Activated T-cell treated with anti-CD3 and anti-CD28 coated beads for 1 hour (primary cell): ENCODE measurements around the gene PRAME.
"Not testable (repeated sequence)": the region's sequence is repeated elsewhere in the genome, so short reads cannot be mapped to it uniquely, and the experiment has no call there.

ENCODE experiments used
- DNase-seq: peaks from one replicate; pipeline ENCODE4 v3.0.0-alpha.2; 2020; ENCODE audit warnings: low read depth

PRAME gene, protein sequence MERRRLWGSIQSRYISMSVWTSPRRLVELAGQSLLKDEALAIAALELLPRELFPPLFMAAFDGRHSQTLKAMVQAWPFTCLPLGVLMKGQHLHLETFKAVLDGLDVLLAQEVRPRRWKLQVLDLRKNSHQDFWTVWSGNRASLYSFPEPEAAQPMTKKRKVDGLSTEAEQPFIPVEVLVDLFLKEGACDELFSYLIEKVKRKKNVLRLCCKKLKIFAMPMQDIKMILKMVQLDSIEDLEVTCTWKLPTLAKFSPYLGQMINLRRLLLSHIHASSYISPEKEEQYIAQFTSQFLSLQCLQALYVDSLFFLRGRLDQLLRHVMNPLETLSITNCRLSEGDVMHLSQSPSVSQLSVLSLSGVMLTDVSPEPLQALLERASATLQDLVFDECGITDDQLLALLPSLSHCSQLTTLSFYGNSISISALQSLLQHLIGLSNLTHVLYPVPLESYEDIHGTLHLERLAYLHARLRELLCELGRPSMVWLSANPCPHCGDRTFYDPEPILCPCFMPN

DNA sequence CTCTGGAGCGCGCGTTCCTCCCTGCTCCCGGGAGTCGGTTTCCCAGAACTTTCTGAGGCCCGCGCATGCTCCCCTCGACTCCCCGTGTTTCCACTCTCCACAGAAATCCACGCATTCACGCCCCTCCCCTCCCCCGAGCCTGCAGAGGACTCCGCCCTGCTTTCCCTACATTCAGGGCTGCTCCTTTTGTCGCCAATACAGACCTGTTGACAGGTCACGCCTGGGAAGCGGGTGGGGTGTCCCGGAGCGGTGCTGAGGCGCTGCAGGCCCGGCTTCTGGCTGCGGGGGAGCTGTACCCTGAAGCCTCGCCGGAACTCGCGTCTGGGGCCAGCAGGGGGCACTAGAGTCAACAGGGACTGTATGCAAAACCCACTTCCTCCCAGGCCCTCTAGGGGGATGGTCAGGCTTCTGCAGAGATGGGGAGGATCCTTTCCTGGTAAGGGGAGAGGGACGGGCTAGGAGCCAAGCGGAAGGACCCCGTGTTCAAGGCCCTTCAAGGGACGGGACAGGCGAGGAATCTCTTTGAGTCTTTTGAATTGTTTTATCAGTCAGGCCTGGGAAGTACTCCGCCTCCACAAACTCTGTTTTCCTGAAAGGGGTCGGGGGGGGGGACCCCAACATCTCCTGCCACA lies at the start of gene PRAME:
Gene PRAME (minus strand): TSS at position 294 of the 632 bp plus-strand sequence. CDS start 2,433 bp downstream, outside the sequence.
- peak; percentile 55 for DNase-seq

DNA sequence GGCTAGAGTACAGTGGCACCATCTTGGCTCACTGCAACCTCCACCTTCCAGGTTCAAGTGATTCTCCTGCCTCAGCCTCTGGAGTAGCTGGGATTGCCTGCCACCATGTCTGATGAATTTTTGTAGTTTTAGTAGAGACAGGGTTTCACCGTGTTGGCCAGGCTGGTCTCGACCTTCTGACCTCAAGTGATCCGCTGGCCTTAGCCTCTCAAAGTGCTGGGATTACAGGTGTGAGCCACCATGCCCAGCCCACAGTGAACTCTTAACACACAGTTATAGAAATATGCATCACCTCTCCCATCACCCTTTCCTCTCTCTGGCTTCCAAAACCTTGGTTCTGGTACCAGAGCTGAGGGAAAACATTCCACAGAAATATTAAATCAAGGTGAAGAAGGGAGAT lies 49.0 kb upstream of the PRAME start:
- not testable (repeated sequence) for DNase-seq

DNA sequence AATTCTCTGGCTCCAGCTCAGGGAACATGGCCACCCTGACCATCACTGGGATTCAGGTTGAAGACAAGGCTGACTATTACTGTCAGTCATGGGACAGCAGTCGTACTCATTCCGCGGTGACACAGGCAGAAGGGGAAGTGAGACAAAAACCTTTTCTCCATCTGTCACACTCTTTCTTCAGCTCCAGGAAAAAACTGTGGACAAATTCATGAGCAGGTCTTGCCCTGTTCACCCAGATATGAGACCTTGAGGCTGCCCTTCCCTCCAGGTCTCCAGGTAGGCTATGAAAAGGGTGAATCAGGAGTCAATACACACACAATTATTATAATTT lies 46.0 kb upstream of the PRAME start:
- DNase-seq, result no peak

DNA sequence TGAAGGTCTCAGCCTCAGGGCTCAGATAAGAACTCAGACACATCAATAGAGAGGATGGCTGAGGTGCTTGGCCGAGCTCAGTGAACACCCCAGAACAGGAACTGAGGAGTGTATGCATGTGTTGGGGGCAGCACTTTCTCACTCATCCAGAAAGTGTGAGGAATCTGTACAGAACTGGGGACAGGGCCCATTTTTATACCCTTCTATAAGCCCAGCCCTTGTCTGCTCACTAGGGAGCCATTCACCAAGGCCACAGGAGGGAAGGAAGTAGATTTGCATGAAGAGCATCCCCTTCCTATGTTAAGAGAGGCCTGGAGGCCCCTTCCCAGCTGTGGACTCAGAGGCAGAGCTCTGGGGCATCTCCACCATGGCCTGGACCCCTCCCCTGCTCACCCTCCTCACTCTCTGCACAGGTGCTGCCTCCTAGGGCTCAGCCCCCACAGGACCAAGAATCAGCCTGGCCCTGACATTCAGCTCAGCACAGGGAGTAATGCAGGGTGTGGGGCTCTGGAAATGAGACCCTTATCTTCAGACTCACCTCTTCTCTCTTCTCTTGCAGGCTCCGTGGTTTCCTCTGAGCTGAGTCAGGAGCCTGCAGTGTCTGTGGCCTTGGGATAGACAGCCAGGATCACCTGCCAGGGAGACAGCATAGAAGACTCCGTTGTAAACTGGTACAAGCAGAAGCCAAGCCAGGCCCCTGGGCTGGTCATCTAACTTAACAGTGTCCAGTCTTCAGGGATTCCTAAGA lies 45.4 kb upstream of the PRAME start:
- no peak for DNase-seq

DNA sequence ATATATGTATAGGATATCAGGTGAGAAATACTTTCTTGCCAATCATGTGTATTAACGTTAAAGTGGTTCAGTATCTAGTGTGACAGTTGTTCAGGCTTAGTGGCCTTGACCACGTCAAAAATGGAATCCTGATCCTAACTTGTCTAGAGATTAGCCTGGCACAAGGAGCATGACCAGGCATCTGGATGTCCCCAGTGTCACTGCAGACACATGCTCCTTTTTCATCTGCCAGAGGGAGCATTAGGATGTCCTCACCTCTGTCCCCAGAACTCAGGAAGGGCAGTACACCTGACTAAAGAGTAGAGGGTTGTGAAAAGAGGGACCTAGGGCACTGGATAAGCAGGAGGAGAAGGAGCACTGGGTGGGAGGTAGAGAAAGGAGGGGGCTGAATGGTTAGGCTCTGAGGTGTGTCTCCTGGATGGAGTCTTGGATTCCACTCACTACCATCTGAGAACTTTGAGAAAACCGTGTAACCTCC lies 44.4 kb upstream of the PRAME start:
- no peak for DNase-seq

DNA sequence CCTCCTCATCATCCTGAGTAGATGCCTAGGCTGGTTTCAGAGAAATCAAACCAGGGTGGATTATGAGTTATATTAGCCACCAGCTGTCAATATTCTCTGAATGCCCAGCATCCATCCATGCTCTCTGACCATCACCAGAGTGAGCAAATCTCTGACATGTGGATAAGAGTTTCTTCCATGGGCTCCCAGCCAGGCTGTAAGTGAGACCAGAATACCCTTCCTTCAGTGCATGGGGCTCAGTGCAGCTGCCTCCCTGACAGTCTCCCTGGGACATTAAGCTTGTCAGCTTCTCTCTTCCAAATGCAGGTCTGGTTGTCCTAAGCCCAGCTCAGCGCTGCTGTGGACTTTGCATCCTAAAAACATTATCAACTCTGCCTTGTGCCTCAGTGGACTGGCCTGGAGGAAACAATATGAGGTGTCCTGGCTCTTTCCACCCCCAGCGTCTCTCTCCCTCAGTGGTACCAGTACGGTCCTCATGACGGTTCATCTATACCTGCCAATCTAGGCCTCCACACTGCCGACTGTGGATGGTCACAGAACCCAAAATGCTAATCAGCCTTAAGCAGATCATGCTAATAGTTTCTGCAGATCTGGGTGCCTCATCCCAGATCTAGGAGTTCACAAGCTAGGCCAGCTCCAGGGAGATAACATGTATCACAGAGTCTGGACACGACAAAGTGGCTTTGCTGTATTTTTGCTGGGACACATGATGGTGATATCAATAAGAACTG lies 41.6 kb upstream of the PRAME start:
- DNase-seq, result no peak

DNA sequence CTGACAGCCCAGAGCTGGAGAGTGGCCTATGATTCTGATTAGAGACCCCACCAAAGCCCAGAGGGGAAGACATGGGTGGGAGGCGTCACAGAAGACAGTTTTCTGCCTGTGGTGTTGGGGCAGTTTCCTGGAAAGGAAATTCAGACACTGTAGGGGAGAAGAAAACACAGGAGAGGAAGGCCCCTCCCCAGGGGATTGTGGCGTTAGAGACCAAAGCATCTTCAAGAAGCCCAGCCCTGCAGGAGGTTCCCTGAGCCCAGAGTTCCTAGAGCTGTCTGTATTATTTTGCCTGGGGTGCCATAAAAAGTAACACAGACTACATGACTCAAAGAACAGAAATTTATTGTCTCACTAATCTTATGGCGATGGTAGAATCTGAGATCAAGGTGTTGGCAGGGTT lies 40.2 kb upstream of the PRAME start:
- DNase-seq, result no peak

DNA sequence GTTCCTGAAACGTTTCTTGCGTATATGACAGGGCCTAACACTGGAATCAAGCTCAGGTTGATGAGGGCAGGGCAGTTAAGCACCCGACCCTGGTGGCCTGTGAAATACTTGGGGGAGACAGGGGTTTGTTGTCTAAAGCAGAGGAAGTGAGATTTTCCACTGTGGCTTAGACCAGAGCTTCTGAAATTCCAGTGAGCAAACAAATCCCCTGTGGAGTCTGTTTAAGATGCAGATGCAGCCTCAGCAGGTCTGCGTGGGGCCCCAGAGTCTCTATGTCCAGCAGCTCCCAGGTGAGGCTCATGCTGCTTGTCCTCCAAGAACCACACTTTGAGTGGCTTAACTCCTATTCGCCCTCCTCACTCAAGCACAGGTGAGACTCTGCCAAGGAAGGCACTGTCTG lies 39.1 kb upstream of the PRAME start:
- no peak for DNase-seq

DNA sequence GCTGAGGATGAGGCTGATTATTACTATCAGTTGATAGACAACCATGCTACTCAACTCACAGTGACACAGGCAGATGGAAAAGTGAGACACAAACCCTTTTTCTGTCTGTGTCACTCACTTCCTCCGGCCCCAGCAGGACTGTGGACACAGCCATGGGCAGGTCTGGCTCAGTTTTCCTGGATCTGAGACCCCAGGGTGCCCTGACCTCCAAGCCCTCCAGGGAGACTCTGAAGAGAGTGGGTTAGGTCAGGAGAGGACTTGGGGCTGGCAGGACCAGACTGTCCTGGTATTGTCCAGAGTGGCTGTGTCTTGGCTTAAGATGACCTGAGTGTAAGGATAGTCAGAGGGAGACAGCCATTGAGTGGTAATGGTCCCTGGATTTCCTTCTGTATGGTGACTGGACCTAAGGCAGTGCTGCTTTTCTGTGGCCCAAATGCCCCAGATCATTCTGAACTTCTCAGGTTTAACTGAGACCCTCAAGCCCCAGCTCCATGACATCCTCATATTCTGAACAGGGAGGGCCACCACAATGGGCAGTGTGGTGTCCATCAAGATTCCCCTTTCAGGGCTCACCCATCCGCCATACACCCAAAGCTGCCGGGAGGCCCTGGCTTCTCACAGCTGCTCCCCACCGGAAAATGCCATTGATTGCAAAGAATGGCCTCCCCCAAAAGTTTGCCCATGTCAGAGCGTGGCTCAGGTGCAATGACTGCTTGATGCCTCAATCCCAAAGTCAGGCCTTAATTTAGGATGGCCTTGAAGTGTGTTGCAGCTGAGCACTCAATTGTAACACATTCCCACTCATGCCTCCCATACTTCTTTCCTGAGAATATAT lies 36.2 kb upstream of the PRAME start:
- no peak for DNase-seq

DNA sequence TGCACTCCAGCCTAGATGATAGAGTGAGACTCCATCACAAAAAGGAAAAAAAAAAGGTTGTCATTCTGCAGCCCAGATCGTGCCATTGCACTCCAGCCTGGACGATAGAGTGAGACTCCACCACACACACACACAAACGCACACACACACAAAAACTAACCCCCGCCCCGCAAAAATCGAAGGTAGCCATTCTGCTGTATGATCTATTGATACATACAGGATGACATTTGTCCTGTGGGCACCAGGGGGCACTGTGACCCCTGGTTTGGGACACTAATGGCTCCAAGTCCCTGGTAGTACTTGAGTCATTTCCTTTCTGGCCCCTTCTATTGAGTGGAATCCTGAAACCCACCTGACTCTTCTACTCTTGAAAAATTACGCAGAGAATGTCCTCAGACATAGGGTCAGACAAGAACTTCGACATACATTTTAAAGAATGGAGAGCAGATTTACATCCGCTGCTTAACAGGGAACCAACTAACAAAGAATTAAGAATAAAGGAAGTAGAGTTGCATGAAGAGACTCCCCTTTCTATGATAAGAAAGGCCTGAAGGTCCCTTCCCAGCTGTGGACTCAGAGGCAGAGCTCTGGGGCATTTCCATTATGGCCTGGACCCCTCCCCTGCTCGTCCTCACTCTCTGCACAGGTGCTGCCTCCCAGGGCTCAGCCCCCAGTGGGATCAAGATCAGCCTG lies 35.0 kb upstream of the PRAME start:
- DNase-seq, result peak; percentile 39

DNA sequence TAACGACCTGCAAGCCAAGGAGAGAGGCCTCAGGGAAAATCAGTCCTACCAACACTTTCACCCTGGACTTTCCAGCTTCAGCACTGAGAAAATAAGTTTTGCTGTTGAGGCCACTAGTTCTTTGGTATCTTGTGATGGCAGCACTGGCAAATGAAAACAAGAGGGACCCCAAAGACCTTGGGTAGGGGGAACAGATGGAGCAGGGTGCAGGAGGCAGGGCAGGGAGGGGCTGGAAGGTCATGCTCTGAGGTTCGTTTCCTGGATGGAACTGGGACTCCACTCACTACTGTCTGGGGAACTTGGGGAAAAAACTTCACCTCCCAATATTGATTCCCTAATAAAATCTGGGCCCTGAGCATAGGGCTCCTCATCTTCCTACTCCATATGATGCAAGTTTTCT lies 34.2 kb upstream of the PRAME start:
- no peak for DNase-seq

DNA sequence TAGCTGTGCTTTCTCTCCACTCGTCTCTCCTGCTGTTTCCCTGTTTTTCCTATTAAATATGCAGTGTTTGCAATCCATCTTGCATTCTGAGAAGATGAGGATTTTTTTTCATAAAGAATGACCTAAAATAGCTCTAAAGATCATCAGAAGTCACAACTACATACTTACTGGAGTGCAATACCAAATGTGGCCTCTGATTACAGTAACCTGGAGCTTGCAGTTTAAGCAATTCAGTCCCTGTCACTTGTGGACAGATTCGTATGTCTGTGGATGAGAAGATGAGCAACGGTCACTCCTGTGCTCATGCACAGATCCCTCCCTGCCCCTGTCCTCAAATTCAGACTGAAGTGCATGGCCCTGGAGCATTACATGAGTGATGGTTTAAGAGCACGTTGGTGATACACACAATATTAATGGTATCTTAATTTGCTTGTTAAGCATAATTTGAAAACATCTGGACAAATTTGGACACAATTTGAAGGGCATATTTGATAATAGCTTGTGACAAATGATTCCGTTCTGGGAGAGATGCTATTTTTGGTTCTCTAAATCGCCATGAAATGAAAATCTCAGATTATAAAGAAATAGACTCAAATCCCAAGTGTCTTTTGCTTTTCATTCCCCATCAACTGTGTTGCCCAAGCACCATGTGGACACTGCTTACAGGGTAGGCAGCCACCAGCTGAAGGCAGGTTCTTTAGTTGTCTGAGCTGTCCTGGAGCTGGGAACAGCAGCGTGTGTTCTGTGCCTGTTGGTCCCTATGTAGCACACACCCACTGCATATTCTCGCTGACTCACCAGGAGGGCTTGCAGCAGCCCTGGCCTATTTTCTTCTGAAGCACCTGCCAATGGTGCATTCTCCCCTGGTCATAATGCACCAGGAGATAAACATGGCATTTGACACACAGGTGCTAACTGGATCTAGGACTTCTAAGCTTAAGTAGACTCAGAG lies 32.6 kb upstream of the PRAME start:
- DNase-seq, result no peak

DNA sequence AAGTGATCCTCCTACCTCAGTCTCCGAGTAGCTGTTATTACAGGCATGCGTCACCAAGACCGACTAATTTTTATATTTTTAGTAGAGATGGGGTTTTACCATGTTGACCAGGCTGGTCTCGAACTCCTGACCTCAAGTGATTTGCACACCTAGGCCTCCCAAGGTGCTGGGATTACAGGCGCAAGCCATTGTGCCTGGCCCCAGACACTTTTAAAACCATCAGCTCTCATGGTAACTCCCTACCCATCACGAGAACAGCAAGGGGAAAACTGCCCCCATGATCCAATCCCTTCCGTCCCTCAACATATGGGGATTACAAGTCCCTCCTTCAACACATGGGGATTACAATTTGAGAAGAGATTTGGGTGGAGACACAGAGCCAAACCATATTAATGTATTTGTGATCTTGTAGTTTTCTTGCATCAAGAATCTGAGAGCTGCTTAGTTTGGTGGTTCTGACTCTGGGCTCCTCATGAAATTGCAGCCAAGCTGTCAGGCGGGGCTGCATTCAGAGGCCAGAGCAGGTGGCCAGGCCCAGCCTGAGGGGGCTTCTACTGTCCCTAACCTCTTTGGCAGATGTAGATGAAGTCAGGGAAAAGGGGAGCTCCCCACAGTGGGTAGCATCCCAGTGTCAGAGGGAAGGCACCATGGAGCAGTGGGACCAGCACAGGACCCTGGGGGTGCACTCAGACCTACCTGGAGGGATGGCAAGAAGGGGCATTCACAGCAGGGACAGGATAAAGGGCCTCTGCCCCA lies 31.2 kb upstream of the PRAME start:
- no peak for DNase-seq

DNA sequence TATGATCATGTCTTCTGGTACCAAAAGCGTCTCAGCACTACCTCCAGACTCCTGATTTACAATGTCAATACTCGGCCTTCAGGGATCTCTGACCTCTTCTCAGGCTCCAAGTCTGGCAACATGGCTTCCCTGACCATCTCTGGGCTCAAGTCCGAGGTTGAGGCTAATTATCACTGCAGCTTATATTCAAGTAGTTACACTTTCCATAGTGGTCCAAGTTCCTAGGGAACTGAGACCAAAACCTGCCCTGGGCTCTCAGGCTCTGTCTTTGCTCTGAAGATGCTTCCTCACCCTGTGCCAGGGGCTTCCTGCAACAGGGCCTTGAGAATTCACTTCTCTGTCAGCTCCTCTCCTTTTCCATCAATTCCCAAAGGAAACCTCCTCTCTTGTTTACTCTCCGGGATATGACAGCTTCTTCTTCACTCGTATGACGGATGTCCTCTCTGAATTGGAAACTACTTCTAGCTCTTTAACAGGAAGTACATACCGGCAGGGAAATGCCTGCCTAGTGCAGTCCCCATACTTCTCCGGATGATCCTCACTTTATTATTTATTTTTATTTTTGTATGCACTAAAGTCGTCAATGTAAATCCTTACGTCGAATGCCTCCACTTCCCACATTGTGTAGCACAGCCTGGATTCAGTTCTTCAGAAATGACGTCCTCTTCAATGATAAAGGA lies 29.6 kb upstream of the PRAME start:
- DNase-seq, result no peak

DNA sequence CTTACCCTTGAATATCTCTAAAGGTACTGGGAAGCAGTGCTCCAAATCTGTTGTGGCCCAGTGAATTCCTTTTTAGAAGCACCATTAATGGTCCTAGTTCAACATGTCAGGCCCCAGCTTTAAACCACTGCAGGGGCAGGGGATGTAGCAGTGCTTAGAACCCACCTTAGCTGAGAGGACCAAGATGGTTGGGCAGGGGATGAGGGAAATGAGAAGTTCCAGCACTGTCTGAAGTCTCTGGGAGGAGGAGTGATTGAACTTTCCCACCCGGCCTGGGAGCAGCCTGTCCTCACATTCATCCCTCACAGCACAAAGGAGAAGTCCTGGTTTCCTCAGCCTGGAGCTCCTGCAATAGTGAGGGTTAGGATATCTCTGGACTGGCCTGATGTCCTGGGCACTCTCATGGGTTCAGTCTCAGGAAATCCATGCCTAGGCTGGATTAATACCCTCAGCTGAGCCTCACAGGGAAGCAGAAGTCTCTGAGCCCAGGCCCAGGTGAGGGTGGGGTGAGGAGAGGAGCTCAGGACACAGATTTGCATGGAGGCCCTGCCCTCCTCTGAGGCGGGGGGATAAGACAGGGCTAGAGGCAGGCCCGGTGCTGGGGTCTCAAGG lies 28.6 kb upstream of the PRAME start:
- no peak for DNase-seq

DNA sequence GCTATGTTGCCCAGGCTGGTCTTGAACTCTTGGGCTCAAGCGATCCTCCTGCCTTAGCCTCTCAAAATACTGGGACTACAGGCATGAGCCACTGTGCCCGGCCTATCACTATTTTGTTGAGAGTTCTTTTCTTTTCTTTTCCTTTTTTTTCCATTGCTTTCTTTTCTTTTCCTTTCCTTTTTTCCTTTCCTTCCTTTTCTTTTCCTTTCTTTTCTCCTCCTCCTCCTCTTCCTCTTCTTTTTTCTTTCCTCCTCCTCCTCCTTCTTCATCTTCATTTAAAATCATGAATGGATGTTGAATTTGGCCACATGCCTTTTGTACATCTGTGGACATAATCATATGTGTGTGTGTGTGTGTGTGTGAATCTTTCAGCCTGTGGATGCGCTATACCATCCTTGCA lies 25.7 kb upstream of the PRAME start:
- DNase-seq, result no peak

DNA sequence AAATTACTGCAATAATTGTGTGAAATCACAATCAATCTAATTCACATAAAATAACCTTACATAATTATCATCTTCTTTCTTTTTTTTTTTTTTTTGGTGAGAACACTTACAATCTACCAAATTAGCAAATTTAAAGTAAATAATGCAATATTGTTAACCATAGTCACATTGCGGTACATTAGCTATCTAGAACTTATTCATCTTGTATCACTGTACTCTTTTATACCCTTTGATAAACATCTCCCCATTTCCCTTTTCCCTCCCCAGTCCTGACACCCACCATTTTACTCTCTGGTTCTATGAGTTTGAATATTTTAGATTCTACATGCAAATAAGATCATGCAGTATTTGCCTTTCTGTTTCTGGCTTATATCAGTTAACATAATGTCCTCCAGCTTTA lies 24.0 kb upstream of the PRAME start:
- DNase-seq, result no peak

DNA sequence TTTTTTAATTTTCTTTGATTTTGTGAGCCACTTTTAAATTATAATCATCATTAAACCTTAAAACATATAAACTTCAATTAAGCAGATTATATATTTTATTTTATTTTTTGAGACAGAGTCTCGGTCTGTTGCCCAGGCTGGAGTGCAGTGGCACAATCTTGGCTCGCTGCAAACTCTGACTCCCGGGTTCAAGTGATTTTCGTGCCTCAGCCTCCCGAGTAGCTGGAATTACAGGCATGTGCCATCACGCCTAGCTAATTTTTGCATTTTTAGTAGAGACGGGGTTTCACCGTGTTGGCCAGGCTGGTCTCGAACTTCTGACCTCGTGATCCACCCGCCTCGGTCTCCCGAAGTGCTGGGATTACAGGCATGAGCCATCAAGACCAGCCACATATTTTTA lies 22.5 kb upstream of the PRAME start:
- DNase-seq, result not testable (repeated sequence)
